HCEC 1CT (cell line): Measurements from ENCODE around the gene SIK3.

ENCODE experiments used
- DNase-seq: peaks from one replicate; pipeline ENCODE4 v3.0.0-alpha.2; 2017

Gene SIK3

GRCh38 chr11:117107701-117108590 lies 9.7 kb upstream of the SIK3 start:
- peak; percentile 52 for DNase-seq

GRCh38 chr11:117100556-117100955 lies 2.3 kb upstream of the SIK3 start:
- no peak for DNase-seq

- DNase-seq: no peak
Observed at GRCh38 chr11:117099696-117100095, 1.5 kb upstream of the SIK3 start.

- peak; percentile 15 for DNase-seq
Observed at GRCh38 chr11:117097389-117098268, 599 bp downstream of the SIK3 start.

GRCh38 chr11:117097014-117097388 lies 1.2 kb downstream of the SIK3 start:
- DNase-seq: no peak

GRCh38 chr11:117096201-117096991 lies 1.8 kb downstream of the SIK3 start:
- DNase-seq: no peak

- peak; percentile 56 for DNase-seq
Observed at GRCh38 chr11:117095284-117096161, 2.7 kb downstream of the SIK3 start.

GRCh38 chr11:117094776-117095175 lies 3.5 kb downstream of the SIK3 start:
- DNase-seq: no peak

GRCh38 chr11:117092951-117093590 lies 5.2 kb downstream of the SIK3 start:
- no peak for DNase-seq

GRCh38 chr11:117091753-117092477 lies 6.3 kb downstream of the SIK3 start:
- DNase-seq: no peak

- no peak for DNase-seq
Observed at GRCh38 chr11:117090111-117090706, 8.0 kb downstream of the SIK3 start.

- DNase-seq: no peak
Observed at GRCh38 chr11:117089685-117090084, 8.5 kb downstream of the SIK3 start.

- no peak for DNase-seq
Observed at GRCh38 chr11:117087446-117087845, 10.8 kb downstream of the SIK3 start.

- DNase-seq: no peak
Observed at GRCh38 chr11:117084992-117085391, 13.2 kb downstream of the SIK3 start.

- DNase-seq: no peak
Observed at GRCh38 chr11:117083011-117083935, 15.0 kb downstream of the SIK3 start.

- no peak for DNase-seq
Observed at GRCh38 chr11:117081908-117082307, 16.3 kb downstream of the SIK3 start.

- DNase-seq: no peak
Observed at GRCh38 chr11:117080370-117080769, 17.9 kb downstream of the SIK3 start.

- DNase-seq: peak; percentile 36
Observed at GRCh38 chr11:117076941-117077691, 21.1 kb downstream of the SIK3 start.
